AG08396 (cell line): ENCODE results near the gene PLEKHF1.
"Not testable (repeated sequence)": the region's sequence is repeated elsewhere in the genome, so short reads cannot be mapped to it uniquely, and the experiment has no call there.

Source experiments
- DNase-seq: peaks from one replicate; pipeline ENCODE4 v3.0.0; 2012; ENCODE audit warnings: low spot score, mixed read lengths

PLEKHF1 gene

DNA sequence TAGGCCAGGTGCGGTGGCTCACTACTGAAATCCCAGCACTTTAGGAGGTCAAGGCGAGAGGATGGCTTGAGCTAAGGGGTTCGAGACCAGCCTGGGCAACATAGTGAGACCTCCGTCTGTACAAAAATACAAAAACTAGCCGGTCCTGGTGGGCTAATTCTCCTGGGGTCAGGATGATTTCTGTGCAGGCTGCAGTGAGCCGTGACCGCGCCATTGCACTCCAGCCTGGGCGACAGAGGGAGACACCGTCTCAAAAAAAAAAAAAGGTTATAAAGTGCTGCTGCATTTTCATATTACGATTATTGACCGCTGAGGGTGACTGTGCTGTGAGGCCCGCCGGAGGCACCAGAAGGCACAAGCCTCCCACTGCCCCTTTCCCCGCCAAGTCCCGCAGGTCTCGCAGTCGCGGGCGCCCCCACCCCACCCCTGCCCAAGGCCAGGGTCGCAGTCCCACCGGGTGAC, 477 bp upstream of the PLEKHF1 start:
- no peak for DNase-seq

DNA sequence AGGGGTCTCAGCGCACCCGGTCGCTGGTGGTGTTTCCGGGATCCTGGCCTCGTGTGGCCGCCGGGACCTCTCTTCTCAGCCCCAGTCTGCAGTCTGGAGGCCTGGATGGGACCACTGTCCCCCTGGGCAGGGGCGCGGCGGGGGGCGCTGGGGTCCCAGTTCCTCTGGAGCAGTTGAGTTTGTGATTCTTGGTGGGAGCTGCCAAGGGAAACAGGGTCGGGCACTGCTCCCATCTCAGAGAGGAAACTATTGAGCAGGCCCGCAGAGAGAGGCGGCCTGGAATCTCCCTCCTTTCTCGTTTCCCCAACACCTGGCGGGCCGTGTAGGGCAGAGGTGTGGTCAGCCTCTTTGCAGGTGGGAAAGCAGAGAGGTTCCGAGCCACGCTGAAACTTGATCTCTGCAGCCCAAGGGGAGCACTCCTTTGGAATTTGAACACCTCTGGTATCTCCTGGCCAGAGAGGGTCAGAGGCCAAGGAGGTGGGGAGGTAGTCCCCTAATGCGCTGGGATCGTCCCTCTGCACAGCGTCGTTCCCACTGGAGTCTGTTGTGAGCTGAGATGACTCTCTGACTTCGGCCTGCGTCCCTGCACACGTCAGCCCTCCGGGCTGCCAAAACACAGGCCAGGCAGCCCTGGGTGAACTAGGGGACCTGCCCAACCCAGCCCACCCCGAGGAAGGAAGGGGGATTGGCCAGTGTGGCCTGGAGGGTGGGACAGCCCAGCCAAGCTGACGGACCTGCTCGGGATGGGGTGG, 741 bp downstream of the PLEKHF1 start:
- DNase-seq: peak; percentile 71

DNA sequence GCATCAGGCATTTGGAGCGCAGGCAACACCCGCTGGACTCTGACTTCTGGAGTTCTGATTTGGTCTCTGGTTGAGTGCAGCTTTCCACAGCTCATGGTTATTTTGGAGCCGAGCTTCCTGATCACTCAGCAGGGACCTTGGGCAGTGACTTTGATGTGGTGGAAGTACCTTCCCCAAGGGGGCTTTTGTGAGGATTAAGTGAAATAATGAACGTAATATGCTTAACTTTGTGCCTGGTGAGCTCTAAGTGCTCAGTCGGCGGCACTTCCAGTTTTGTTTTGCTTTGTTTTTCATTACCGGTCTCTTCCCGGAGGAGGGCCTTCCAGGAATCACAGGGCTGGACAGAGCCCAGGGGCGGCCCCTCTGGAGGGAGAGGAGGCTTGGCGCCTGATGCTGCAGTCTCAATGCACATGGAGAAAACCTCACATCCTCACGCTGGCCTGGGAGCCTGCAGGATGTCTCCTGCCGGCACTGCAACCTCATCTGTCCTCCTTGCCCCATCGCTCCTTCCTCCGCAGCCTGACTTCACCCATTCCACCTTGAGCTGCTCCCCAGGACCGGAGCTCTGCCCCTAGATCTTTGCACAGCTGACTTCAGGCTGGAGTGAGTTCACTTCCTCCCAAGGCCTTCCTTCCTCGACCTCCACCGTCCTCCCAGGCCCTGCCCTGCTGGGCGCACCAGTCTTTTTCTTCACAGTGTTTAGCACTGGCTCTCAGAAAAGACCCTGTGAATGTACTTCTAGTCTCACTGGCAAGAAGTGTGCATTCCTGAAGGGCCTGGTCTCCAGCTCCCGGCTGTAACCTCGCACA, 1.5 kb downstream of the PLEKHF1 start:
- peak; percentile 75 for DNase-seq

DNA sequence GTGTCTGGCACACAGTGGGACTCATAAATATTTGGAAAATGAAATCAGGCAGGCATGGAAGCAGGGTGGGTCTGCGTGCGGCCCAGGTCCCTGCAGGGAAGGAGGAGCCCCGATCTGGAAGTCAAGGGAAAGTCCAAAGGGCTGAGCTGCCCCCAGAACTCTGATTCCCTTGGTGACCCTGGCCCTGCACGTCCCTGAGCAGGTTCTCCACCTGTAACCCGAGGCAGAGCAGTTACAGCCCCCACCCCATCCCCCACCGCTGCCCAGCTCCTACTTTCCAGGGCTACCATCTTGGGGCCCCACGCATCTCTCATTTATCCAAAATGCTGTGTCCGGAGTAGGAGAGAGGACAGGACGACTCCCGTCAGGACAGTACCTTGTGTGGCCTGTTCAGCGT, 2.1 kb downstream of the PLEKHF1 start:
- no peak for DNase-seq

DNA sequence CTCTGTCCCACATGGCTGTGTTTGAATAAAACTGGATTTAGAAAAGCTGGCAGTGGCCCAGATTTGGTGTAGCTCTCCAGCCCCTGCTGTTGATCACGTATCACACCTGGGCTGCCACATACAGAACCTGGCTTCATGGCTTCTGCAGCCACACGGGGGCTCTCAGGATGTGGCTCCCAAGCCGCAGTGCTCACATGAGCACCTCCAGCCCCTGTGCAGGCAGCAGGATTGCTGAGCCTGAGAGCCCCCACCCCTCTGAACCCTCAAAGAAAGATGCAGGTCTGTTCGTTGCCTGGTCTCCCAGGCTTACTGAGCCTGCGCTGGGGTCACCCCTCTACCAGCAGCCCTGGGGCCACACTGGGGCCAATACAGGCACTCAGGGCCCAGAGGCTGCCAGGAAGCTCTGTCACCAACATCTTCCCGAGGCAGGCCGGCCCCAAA, 2.7 kb downstream of the PLEKHF1 start:
- DNase-seq: no peak

DNA sequence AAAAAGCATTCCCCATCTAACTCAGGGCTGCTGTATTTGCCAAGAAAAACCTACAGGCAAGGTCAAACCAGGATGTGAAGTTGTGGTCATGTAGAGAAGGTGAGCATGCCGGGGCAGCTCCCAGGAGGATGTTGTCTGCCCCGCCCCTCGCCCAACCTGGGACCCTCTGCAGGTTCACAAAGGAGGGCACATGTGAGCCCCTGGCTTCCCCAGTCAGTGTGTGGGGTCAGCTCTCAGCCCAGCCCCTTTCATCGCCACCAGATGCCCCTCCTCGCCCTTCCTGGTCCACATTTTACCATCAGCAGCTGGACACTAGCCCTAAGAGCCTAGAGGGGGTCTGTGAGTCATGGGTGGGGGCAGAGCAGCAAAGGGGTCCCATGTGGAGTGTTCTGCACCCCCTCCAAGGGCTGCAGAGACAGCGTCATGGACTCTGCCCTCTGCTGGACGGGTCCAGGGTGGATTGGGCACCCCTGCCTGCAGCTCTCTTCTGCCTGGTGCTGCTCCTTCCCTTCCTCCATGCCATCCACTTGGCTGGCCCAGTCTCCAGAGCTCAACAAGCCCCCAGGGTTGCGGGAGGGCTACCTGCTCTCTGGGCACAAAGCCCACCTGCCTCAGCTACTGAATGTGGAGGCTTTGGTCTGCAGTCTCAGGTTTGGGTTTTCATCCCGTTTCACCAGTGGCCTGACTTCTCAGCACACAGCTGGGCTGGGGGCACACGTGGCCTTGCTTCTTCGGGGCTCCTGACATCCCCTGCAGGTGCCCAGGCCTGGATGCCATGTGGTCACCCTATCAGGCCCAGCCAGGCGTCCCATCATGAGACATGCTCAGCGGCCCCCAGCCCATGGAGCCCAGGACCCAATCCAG, 3.7 kb downstream of the PLEKHF1 start:
- DNase-seq: no peak

DNA sequence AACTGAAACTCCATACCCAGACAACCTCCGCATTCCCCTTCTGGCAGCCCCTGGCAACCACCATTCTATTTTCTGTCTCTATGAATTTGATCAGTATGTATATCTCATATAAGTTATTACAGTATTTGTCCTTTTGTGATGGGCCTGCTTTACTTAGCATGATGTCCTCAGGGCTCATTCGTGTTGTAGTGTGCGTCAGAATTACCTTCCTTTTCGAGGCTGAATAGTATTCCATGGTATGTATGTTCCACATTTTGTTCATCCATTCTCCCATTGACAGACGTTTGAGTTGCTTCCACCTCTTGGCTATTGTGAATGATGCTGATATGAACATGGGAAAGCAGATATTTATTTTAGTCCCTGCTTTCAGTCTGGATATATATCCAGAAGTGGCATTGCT, 5.0 kb downstream of the PLEKHF1 start:
- no peak for DNase-seq

DNA sequence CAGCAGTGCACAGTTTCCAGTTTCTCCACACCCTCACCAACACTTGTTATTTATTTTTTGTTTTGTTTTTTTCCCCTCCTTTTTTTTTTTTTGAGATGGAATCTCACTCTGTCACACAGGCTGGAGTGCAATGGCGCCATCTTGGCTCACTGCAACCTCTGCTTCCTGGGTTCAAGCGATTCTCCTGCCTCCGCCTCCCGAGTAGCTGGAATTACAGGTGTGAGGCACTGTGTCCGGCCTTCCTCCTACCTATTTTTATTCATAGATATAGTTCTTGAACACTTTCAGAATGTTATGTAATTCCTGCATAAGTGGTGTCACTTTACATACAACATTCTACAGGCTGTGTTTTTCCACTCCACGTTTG, 5.7 kb downstream of the PLEKHF1 start:
- not testable (repeated sequence) for DNase-seq

DNA sequence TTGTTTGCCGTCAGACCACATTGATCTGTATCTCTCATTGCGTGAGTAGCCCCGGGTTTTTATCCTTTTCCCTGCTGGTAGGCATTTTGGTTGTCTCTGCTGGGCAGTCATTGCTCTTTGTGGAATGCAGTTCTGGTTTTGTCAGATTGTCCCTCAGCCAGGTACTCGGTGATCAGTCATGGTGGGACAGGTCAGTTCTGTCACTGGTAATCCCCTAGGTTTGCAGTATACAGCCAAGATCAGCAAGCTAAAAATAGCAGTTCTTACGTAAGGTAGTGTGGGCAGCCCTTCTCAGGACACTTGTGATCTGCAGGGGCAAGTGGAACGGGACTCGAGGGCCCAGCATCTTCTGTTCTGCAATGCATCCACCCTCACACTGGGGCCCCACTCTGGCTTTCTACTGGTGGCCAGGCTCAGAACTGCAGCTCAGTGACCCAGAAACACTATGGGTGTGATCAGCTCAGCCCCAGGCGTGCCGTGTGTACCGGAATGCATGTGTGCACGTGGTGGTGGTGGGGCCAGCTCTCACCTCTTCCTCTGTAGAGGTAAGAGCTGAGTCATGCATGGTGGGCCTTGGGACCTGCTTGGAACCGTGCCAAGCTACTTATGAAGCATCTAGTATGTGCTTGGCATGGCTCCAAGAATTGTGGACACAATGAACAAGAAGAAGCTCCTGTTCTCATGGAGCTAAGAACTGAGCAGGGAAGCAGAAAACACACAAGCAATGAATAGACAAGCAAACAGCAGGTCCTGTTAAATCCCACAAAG, 6.3 kb downstream of the PLEKHF1 start:
- no peak for DNase-seq

DNA sequence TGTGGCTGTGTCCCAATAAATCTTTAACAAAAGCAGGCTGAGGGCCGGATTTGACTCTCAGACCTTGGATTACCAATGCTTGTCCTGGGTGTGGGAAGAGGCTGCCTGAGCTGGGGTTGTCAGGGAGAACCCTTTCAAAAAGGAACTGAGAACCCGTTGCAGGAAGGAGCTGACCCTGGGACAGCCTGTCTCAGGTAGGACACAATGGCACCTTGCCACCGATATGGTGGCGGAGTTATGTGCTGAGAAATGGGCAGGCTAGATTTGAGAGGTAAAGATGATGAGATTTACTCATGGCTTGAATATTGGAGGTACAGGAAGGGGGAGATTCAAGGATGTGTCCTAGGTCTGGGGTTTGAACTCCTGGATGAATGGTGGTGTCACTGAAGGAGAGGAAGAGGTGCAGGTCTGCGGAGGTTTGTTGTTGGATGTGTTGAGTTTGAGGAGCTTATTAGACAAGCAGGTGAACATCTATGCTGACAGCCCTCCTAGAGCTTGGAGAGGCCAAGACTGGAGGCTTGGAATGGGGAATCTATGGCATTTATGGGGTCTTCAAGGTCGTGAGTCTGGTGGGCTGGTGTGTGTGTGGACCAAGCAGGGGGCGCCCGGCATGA, 7.2 kb downstream of the PLEKHF1 start:
- peak; percentile 2 for DNase-seq

DNA sequence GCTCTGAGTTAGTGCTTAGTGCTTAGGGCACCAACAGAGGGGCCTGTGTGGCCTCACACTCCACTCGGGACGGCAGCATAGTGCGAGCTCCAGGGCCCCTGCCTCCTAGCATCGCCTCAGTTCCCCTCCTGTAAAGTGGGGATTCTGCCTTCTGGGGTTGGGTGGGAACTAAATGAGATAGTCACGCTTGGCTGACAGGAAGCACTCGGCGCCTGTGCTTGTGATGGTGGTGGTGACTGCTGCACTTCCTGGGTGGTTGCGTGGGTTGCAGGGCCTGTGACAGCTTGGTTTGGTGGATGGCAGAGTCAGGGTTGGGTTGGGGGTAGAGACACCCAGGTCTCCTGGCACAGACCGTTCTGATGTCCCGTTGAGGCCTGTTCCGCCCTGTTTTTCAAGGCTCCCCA, 7.7 kb downstream of the PLEKHF1 start:
- peak; percentile 2 for DNase-seq

DNA sequence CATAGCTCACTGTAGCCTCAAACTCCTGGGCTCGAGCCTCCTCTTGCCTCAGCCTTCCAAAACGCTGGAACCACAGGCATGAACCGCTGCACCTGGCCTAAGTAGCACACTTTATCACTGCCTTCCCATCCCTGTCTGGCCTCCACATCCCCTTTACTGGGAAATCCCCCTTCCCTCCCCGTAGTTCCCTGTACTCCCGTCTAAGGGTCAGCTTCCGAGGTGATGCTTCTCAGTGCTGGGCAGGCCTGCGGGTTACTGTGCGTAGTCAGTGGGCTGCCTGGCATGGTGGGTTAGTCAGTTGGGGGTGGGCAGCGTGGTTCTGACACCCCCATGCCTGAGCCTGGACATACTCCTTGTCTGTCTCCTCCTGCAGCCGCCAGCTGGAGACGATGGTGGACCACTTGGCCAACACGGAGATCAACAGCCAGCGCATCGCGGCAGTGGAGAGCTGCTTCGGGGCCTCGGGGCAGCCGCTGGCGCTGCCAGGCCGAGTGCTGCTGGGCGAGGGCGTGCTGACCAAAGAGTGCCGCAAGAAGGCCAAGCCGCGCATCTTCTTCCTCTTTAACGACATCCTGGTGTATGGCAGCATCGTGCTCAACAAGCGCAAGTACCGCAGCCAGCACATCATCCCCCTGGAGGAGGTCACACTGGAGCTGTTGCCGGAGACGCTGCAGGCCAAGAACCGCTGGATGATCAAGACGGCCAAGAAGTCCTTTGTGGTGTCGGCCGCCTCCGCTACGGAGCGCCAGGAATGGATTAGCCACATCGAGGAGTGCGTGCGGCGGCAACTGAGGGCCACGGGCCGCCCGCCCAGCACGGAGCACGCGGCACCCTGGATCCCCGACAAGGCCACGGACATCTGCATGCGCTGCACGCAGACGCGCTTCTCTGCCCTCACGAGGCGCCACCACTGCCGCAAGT, 8.4 kb downstream of the PLEKHF1 start:
- DNase-seq: peak; percentile 2

DNA sequence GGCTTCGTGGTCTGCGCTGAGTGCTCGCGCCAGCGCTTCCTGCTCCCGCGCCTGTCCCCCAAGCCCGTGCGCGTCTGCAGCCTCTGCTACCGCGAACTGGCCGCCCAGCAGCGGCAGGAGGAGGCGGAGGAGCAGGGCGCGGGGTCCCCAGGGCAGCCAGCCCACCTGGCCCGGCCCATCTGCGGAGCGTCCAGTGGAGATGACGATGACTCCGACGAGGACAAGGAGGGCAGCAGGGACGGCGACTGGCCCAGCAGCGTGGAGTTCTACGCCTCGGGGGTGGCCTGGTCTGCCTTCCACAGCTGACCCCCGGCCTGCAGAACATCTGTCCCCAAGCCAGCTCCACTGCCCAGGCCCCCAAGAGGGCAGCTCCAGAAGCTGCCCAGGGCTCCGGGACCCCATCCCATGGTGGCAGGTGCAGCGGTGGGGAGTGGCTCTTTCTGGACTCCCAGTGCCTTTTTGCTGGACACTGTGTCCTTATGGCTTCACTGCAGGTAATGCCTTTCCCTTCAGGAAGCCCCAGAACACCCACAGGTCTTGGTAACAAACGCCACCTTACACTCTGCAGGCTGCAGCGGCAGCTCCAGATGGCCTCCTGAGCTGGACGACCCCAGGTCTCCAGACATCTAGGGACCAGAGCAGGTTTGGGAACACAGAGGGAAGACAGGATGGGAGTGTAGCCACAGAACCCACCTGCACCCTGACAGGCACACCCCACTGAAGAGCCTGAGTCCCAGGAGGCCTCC, 9.3 kb downstream of the PLEKHF1 start:
- DNase-seq: peak; percentile 2

DNA sequence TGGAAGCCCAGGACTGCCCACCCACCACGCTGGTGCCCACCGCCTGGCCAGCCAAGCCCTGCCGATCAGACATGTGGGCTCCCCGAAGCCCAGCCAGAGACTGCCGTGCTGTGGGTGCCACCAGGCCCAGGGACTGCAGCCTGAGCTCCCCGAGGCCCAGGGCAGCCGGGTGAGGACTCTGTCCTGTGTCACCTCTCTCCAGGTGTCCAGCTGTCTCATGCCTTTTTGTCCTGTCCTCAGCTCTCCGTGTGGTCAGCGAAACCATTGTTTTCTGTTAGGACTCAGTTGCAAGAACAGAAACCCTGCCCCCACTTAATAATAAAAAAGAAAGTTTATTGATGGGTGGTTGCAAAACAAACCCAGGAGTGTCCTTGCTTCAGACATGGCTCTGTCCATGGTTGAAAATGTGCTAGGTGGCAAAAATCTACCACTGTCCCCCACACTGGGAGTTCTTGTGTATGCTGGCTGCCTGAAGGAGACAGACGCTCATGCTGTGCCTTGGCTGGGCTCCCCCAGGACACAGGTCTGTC, 9.9 kb downstream of the PLEKHF1 start:
- peak; percentile 3 for DNase-seq

DNA sequence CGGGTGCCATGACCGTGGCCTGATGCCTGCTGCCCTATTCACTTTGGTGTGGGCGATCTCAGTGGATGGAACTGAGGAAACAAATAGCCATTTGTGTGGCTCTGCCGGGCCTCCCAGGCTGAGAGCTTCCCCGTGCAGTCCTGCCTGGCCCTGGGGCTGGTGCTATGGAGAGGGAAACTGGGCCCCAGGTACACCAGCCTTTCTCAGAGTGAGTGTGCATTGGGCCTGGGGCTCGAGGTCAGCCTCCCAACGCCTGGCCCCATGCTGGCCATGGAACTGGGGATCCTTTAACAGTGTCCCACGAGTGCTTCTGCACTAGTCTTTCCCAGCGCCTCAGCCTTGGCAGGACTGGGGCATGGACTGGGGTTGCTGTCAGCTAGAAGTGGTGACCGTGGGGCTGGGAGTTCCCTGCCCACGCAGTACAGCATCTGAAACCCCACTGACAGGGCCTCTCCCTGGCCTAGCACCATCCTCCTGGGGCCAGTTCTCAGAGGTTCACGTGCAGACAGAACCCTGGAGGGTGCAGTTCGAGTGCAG, 10.5 kb downstream of the PLEKHF1 start:
- peak; percentile 1 for DNase-seq

DNA sequence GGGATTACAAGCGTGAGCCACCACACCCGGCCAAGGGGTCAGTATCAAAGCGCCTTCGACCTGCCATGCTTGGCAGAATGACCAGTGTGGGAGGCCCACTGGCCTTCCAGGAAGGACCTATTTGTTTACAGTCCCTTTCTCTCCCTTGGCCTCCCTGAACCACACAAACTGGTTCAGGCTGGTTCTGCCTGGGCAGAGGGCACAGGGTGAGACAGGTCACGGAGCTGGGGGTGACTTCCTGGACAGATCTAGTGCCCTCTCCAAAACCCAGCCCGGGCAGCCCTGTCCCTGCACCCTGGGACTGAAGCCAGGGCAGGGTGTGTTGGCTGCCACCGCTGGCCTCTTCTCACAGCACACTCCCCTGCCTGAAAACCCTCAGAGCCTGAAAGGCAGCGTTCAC, 11.3 kb downstream of the PLEKHF1 start:
- DNase-seq: no peak

DNA sequence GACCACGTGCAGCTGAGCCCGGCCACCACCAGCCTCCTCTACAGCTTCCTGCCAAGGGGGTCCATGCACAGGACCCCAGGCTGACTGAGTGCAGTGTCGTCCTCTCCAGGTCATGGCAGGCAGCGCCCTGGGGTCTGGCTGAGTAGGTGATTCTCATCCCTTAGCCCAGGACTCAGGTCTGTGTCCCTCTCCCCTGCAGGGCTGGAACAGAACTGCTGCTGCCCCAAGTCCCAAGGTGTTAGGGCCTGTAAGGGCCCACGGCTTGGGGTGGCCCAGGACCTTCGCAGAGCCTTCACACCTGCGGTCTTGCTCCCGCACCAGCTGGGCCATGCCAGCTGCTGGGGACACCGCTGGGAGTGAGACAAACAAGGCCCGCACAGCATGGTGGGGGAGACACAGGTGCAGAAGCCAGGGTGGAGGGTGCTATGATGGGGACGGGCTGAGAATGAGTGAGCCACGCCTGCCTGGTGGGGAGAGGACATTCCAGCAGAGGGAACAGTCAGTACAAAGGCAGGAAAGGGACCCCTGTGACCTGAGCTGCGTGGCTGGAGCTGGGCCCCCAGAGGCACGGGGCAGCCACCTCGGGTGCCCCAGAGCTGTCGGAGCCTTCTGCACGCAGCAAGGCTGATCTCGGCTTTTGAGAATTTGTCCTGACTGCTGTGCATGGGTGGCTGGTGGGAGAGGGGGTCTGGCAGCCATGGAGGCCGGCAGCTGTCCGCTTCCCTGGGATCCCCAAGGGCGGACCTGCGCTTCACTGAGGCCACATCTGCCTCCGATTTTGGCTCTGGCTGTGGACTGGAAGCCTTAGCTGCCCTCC, 11.9 kb downstream of the PLEKHF1 start:
- DNase-seq: no peak
